Stimulated activated CD8-positive, alpha-beta memory T cell treated with anti-CD3 and anti-CD28 coated beads, Interleukin-4, amount 100 ng/mL, for 4 hours (primary cell): ENCODE data around the gene CCBE1.
"Not testable (repeated sequence)": the region's sequence is repeated elsewhere in the genome, so short reads cannot be mapped to it uniquely, and the experiment has no call there.

ENCODE experiments used
- DNase-seq, 2 donors: peaks; one replicate each; pipeline ENCODE4 v3.0.0-alpha.2; 2020; ENCODE audit warnings: low read depth in 2 of 2, low spot score in 1 of 2

CCBE1 gene

GRCh38 chr18:59715966-59716369, 18.7 kb upstream of the CCBE1 start:
- no peak for DNase-seq

- DNase-seq = no peak
Observed at GRCh38 chr18:59715445-59715844, 18.2 kb upstream of the CCBE1 start.

GRCh38 chr18:59714096-59714495, 16.9 kb upstream of the CCBE1 start:
- DNase-seq = not testable (repeated sequence)

GRCh38 chr18:59712311-59712710, 15.1 kb upstream of the CCBE1 start:
- no peak for DNase-seq

DNA sequence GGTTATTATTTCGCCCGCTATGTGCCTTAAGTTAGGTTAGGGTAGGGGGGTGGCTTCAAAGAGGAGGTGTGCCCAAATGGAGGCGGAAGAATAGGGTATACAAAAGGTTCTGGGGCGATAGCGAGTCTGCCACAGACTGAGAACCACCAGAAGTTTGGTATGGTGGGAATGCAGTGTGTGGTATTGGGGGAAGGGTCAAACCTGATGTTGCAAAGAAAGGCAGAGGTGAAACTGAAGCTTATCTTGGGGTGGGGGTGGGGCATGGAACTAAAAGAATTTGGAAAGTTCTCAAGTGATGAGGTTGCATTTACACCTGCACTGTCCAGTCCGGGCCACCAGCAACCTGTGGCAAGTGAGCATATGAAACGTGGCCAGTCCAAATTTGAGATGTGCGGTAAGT, 11.8 kb upstream of the CCBE1 start:
- no peak for DNase-seq

DNA sequence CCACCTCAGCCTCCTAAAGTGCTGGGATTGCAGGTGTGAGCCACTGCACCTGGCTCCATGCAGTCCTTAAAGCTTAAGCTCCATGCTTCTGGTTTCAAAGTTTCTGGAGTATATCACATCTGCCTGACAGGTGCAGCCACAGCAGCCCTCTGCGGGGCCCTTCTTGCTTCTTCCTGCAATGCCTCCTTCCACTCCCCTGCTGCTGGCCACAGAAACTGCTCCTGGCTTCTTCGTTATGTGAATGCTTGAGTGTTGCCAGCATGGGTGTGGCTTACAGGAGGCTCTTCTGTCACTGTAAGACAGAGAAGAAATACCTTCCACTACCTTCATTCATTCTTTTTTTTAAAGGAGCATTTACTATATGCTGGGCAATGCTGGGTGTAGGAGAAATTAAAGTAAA, 10.1 kb upstream of the CCBE1 start:
- DNase-seq = no peak

DNA sequence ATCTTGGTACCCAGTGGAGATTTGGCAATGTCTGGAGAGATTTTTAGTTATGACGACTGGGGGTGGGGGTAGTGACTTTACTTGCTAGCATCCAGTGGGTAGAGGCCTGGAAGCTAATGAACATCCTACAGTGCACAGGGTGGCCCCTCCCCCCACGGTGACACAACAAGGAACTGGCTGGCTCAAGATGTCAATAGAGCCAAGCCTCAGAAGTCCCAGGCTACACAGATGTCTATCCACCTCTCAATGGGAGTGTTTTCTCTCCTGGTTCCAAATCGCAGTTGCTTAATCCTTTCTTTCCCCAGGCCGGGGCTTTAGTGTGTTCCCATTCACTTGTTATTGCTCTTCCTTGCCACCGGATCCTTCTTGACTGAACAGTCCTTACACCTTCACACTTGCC, 9.3 kb upstream of the CCBE1 start:
- DNase-seq = no peak

DNA sequence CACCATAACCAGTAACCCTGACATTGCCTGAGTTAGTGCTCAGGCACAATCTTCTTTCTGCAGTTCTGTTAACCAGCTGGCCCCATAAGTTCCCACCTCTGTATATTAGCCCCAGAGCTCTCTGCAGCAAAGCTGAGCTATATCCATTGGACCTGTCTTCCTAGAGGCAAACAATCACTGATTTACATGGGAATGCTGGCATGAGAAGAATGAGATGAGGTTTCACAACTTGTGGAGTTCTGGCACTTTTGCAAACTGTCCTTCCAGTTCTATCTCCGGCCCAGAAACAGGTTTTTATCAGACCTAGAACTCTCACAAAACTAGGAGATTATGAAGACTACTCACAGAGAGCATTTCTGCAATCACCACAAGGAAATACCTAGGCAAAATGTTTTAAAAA, 7.9 kb upstream of the CCBE1 start:
- no peak for DNase-seq

DNA sequence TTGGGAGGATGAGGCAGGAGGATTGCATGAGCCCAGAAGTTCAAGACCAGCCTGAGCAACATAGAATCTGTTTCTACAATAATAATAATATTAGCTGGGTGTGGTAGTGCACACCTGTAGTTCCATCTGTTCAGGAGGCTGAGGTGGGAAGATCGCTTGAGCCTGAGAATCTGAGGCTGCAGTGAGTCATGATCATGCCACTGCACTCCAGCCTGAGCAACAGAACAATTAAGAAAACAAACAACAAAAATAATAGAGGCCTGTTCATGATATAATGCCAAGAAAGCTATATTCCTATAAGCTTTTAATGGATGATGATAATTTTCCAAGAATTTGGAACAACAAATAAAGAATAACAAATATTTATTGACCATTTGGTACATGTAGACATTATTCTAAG, 6.9 kb upstream of the CCBE1 start:
- DNase-seq = no peak

- DNase-seq = no peak
Observed at GRCh38 chr18:59701272-59701671, 4.0 kb upstream of the CCBE1 start.

GRCh38 chr18:59700535-59700967, 3.3 kb upstream of the CCBE1 start:
- DNase-seq = no peak

DNA sequence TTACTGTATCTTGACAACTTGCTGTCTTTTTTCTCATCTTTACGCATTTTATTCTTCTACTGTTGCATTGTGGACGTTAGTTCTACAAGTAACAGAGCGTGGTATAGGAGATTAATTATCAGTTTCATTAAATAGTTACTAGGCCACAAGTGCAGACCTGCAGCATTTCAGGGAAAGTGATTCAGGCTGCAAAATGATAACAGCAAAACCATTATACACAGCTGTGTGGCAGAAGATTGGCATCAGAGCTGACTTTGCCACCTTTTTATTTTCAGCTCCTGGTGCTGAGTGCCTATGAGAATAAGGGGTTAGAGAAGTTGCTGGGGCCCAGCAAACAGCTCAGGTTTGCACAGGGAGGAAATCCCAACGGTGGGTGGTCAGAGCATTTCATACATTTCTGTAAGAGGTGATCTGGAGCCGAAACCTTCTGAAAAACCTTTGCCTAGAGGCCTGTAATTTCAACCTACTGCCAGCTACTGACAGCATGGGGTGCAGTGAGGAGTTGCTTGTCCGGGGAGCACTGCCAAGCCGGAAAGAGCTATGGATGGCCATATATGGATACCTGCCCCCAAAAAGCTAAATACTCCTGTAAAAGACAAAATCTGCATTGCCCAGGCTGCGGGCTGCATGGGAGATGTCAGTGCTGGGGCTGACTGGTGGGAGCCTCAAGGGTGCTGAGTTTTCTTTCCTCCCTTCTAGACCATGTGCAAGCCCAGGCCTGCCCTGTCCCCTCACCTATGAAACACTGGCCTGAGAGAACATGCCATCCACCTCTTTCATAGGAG, 2.7 kb upstream of the CCBE1 start:
- DNase-seq = no peak

DNA sequence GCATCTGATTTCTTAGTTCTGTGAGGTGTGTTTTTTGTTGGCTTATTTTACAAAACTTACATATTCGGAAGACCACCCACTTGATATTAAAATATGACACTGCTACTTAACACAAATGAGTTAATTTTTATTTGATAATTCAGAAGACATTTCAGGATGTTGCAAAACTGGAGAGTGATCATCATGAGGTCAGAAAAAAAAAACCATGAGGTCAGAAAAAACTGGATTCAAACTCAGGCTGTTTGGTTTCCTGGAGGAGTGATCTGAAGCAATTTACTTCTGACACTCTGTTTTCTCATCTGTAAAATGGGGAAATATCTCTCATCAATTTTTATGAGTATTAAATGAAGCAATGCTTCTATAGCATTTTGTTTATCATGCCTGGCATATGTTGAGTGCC, 1.8 kb upstream of the CCBE1 start:
- DNase-seq = no peak

GRCh38 chr18:59696311-59697235, 650 bp downstream of the CCBE1 start:
- DNase-seq = no peak

DNA sequence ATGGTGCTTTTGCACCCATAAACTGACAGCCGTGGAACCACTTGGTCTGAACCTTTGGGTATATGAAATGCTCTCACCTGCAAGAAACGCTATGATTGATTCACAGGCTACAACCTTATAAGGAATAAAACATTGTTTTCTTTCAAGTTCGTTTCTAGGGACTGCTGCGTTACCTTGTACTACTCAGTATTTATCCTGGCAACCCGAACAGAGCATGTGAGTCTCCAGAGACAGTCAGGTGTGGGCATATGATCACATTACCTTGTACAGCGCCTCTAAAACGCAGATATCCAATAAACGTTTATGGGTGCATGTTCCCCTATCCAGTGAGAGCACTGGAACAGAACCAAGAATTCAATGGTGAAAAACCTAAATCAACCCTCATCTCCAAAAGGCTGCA, 1.7 kb downstream of the CCBE1 start:
- no peak for DNase-seq

- no peak for DNase-seq
Observed at GRCh38 chr18:59694824-59695223, 2.4 kb downstream of the CCBE1 start.

DNA sequence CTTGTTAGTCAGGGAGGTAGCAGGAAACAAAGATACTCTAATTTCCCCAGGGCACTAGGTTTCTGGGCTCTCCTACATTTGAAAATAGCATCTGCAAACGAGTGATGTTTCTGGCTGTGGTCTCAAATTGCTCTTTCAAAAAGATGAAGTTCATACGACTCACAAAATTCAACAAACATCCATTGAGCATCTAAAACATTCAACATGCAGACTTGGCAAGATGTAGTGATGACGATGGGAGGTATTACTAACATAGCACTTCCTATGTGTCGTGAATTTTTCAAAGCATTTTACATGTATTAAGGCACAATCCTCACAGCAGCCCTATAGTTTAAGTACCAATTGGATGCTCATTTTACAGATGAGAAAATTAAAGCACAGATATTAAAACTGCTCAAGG, 5.2 kb downstream of the CCBE1 start:
- DNase-seq = no peak

GRCh38 chr18:59690996-59691395, 6.2 kb downstream of the CCBE1 start:
- no peak for DNase-seq

- no peak for DNase-seq
Observed at GRCh38 chr18:59690186-59690982, 6.8 kb downstream of the CCBE1 start.

- no peak for DNase-seq
Observed at GRCh38 chr18:59689756-59690155, 7.5 kb downstream of the CCBE1 start.

GRCh38 chr18:59686260-59686659, 11.0 kb downstream of the CCBE1 start:
- no peak for DNase-seq
